Esophagus squamous epithelium (tissue), 5 donors: ENCODE results near the gene B4GALT7. TPM values are rescaled to one million over a fixed set of nuclear protein-coding genes. Genes with fewer than 3 reads are reported as not detected.
"Not testable (repeated sequence)": the region's sequence is repeated elsewhere in the genome, so short reads cannot be mapped to it uniquely, and the experiment has no call there.

Source experiments
- DNase-seq: peaks from one replicate; lab custom pipeline; 2025; lab: John Stamatoyannopoulos, UW
- H3K27ac ChIP-seq, 4 donors: fragments of 200-600 bp; sonication (generic); one replicate each; pipeline ENCODE4 v1.5.1; 2016 to 2019; ENCODE audit warnings: mild to moderate bottlenecking in 1 of 4
- H3K27me3 ChIP-seq, 4 donors: fragments of 200-600 bp; sonication (generic); 1 replicate in 3 of 4; 2 replicates in 1 of 4; pipeline versions ENCODE4 v1.5.1 to v1.6.0; 2017 to 2021; ENCODE audit warnings: antibody characterized with exemption in 1 of 4
- H3K36me3 ChIP-seq, 3 donors: fragments of 200-600 bp; sonication (generic); one replicate each; pipeline ENCODE4 v1.5.1; 2016 to 2019
- H3K4me1 ChIP-seq, 3 donors: fragments of 200-600 bp; sonication (generic); one replicate each; pipeline ENCODE4 v1.5.1; 2017 to 2019
- H3K4me3 ChIP-seq, 4 donors: fragments of 200-600 bp; sonication (generic); 1 replicate in 3 of 4; 2 replicates in 1 of 4; pipeline ENCODE4 v1.5.1; 2016 to 2019; ENCODE audit warnings: mild to moderate bottlenecking in 2 of 4, moderate library complexity in 1 of 4
- H3K9me3 ChIP-seq, 3 donors: fragments of 200-600 bp; sonication (generic); one replicate each; pipeline ENCODE4 v1.5.1; 2016 to 2019
- CTCF ChIP-seq, 6 experiments: fragments of 450-650 bp in 4 of 6; fragments of 200-600 bp in 2 of 6; sonication (generic) in 2 of 6; IDR thresholded peaks; one replicate each; pipeline ENCODE4 v1.5.1; 2016 to 2019; ENCODE audit warnings: antibody characterized with exemption in 6 of 6, mild to moderate bottlenecking in 4 of 6, moderate library complexity in 4 of 6
- POLR2A ChIP-seq, 4 donors: fragments of 450-650 bp; IDR thresholded peaks; one replicate each; pipeline ENCODE4 v1.6.1; 2017; ENCODE audit warnings: antibody characterized with exemption in 4 of 4, mild to moderate bottlenecking in 4 of 4, moderate library complexity in 3 of 4
- WGBS, 2 donors: methylation state at CpG; one replicate each; pipeline ENCODE4 v1.1.5; 2018; 5-methylcytosine and 5-hydroxymethylcytosine counted together
- intact Hi-C: fragments of 100-400 bp; cut with DNase I; formaldehyde crosslinking; loops from one replicate; pipeline ENCODE4 v1.15.0; 2022
- total RNA-seq, 4 donors: library from RNA; depleted of rRNA; stranded (reverse); fragments of >200 nt; gene quantifications; one replicate each; pipeline ENCODE4 v1.1.0, GENCODE V29; 2016
- donor health status: DM: yes; HTN: yes; CAD: no.

B4GALT7 gene
- total RNA-seq, 4 donors from 2014 or later, result 13.5 to 22.9 (median 15.8) TPM

- DNase-seq, result no peak
- no peak for TF ChIP-seq CTCF (IDR thresholded peaks at IDR 0.05)
- TF ChIP-seq POLR2A (IDR thresholded peaks at IDR 0.05), result no peak
- peaks cover 14 to 61% (median 14%) of the 10 kb centered on the region in 3 donors for H3K4me1 ChIP-seq
- 70 to 94% methylated on average over 2 of the region's 2 CpGs for WGBS, 2 donors
- intact Hi-C loops, result no loop called here
- no peaks in the 10 kb centered on the region for H3K27me3 ChIP-seq
- no peaks in the 10 kb centered on the region for H3K9me3 ChIP-seq
- peak overlapping the region in 2 of 4 donors; percentile 86 to 97 for H3K4me3 ChIP-seq
- H3K36me3 ChIP-seq, result peaks cover 0 to 22% (median 0%) of the 10 kb centered on the region in 3 donors
- peak overlapping the region in 1 of 4 donors; percentile 70 for H3K27ac ChIP-seq
Measured at GRCh38 chr5:177555228-177555627, 44.7 kb upstream of the B4GALT7 start.

- peaks cover 14 to 57% (median 14%) of the 10 kb centered on the region in 3 donors for H3K4me1 ChIP-seq
- no peak for DNase-seq
- no peak overlapping the region for H3K27ac ChIP-seq
- H3K27me3 ChIP-seq, result no peaks in the 10 kb centered on the region
- TF ChIP-seq CTCF (IDR thresholded peaks at IDR 0.05), result no peak
- no peak for TF ChIP-seq POLR2A (IDR thresholded peaks at IDR 0.05)
- no peak overlapping the region for H3K4me3 ChIP-seq
- peaks cover 0 to 17% (median 0%) of the 10 kb centered on the region in 3 donors for H3K36me3 ChIP-seq
- intact Hi-C loops, result no loop called here
- no peaks in the 10 kb centered on the region for H3K9me3 ChIP-seq
- WGBS, 2 donors, result 90 to 91% methylated on average over 5 of the region's 5 CpGs
Measured at GRCh38 chr5:177555665-177556064, 44.3 kb upstream of the B4GALT7 start.

- Histone ChIP-seq H3K27ac (no peak overlapping the region), H3K4me3 (no peak overlapping the region), H3K9me3 (no peaks in the 10 kb centered on the region), H3K27me3 (no peaks in the 10 kb centered on the region), H3K36me3 (peaks cover 0 to 4% (median 0%) of the 10 kb centered on the region in 3 donors), H3K4me1 (peaks cover 14 to 42% (median 14%) of the 10 kb centered on the region in 3 donors)
- DNase-seq, result no peak
- intact Hi-C loops, result no loop called here
- 49 to 83% methylated on average over 4 of the region's 4 CpGs for WGBS, 2 donors
- TF ChIP-seq CTCF (IDR thresholded peaks at IDR 0.05) (no peak), POLR2A (IDR thresholded peaks at IDR 0.05) (no peak)
Measured at GRCh38 chr5:177557041-177557647, 42.8 kb upstream of the B4GALT7 start.

GRCh38 chr5:177557796-177558195, 42.1 kb upstream of the B4GALT7 start:
- H3K4me3 ChIP-seq, result no peak overlapping the region
- WGBS, 2 donors, result 93 to 100% methylated on average over 3 to 5 of the region's 5 CpGs
- H3K36me3 ChIP-seq, result no peaks in the 10 kb centered on the region
- intact Hi-C loops, result no loop called here
- H3K27me3 ChIP-seq, result no peaks in the 10 kb centered on the region
- no peak for DNase-seq
- H3K4me1 ChIP-seq, result peaks cover 9 to 36% (median 11%) of the 10 kb centered on the region in 3 donors
- TF ChIP-seq POLR2A (IDR thresholded peaks at IDR 0.05), result no peak
- no peak for TF ChIP-seq CTCF (IDR thresholded peaks at IDR 0.05)
- no peak overlapping the region for H3K27ac ChIP-seq
- no peaks in the 10 kb centered on the region for H3K9me3 ChIP-seq

- Histone ChIP-seq H3K27ac (peak overlapping the region in 2 of 4 donors; percentile 56 to 68), H3K4me1 (peaks cover 0 to 26% (median 4%) of the 10 kb centered on the region in 3 donors)
- H3K4me3 ChIP-seq, DNase-seq, intact Hi-C loops, H3K9me3 ChIP-seq, H3K36me3 ChIP-seq, H3K27me3 ChIP-seq: not testable (repeated sequence)
- 23 to 42% methylated on average over 7 to 8 of the region's 8 CpGs for WGBS, 2 donors
Measured at GRCh38 chr5:177559446-177559941, 40.4 kb upstream of the B4GALT7 start.
